ENCODE data around the gene CHRNA7. TPM values are rescaled to one million over a fixed set of nuclear protein-coding genes. Genes with fewer than 3 reads are reported as not detected.
"Not testable (repeated sequence)": the region's sequence is repeated elsewhere in the genome, so short reads cannot be mapped to it uniquely, and the experiment has no call there.

Gene CHRNA7
- total RNA-seq, 1 experiment from 2014 or later, result 2.0 TPM

GRCh38 chr15:32132859-32133258, 102.5 kb downstream of the CHRNA7 start:
- H3K4me3 Mint-ChIP-seq (ENCODE audit: low read depth, unreplicated experiment), result no peak overlapping the region
- no peaks in the 10 kb centered on the region for H3K4me1 Mint-ChIP-seq (ENCODE audit: low read depth, unreplicated experiment)
- no peak overlapping the region for H3K27ac Mint-ChIP-seq (ENCODE audit: unreplicated experiment)
- BruUV-seq (replicated peaks), result no TSS peak
- no peak for TF ChIP-seq CTCF (IDR thresholded peaks at IDR 0.05; ENCODE audit: unreplicated experiment)
- no peaks in the 10 kb centered on the region for H3K27me3 Mint-ChIP-seq (ENCODE audit: unreplicated experiment)
- H3K9me3 Mint-ChIP-seq (ENCODE audit: low read depth, unreplicated experiment), result no peaks in the 10 kb centered on the region
- no peaks in the 10 kb centered on the region for H3K36me3 Mint-ChIP-seq (ENCODE audit: insufficient read depth, unreplicated experiment)
- DNase-seq, result no peak
- intact Hi-C loops (cut with micrococcal nuclease; ENCODE audit: unreplicated experiment), result no loop called here
- CTCF ChIA-PET, result no interaction called here

GRCh38 chr15:32134842-32135241, 104.5 kb downstream of the CHRNA7 start:
- CTCF ChIA-PET, result no interaction called here
- intact Hi-C loops (cut with micrococcal nuclease; ENCODE audit: unreplicated experiment), result no loop called here
- no peaks in the 10 kb centered on the region for H3K27me3 Mint-ChIP-seq (ENCODE audit: unreplicated experiment)
- H3K4me3 Mint-ChIP-seq (ENCODE audit: low read depth, unreplicated experiment), result no peak overlapping the region
- DNase-seq, result no peak
- H3K27ac Mint-ChIP-seq (ENCODE audit: unreplicated experiment), result no peak overlapping the region
- no peaks in the 10 kb centered on the region for H3K36me3 Mint-ChIP-seq (ENCODE audit: insufficient read depth, unreplicated experiment)
- TF ChIP-seq CTCF (IDR thresholded peaks at IDR 0.05; ENCODE audit: unreplicated experiment), result no peak
- H3K9me3 Mint-ChIP-seq (ENCODE audit: low read depth, unreplicated experiment), result no peaks in the 10 kb centered on the region
- no TSS peak for BruUV-seq (replicated peaks)
- no peaks in the 10 kb centered on the region for H3K4me1 Mint-ChIP-seq (ENCODE audit: low read depth, unreplicated experiment)

- Mint-ChIP-seq H3K27ac (ENCODE audit: unreplicated experiment) (no peak overlapping the region), H3K4me3 (ENCODE audit: low read depth, unreplicated experiment) (no peak overlapping the region), H3K9me3 (ENCODE audit: low read depth, unreplicated experiment) (no peaks in the 10 kb centered on the region), H3K36me3 (ENCODE audit: insufficient read depth, unreplicated experiment) (no peaks in the 10 kb centered on the region), H3K4me1 (ENCODE audit: low read depth, unreplicated experiment) (no peaks in the 10 kb centered on the region), H3K27me3 (ENCODE audit: unreplicated experiment) (no peaks in the 10 kb centered on the region)
- no TSS peak for BruUV-seq (replicated peaks)
- DNase-seq, result no peak
- TF ChIP-seq CTCF (IDR thresholded peaks at IDR 0.05; ENCODE audit: unreplicated experiment), result no peak
- intact Hi-C loops (cut with micrococcal nuclease; ENCODE audit: unreplicated experiment), result no loop called here
- CTCF ChIA-PET, result no interaction called here
Observed at GRCh38 chr15:32135335-32135734, 105.0 kb downstream of the CHRNA7 start.

GRCh38 chr15:32145512-32145911, 115.2 kb downstream of the CHRNA7 start:
- H3K4me1 Mint-ChIP-seq (ENCODE audit: low read depth, unreplicated experiment); H3K27ac Mint-ChIP-seq (ENCODE audit: unreplicated experiment); DNase-seq; intact Hi-C loops (cut with micrococcal nuclease; ENCODE audit: unreplicated experiment); CTCF ChIA-PET; BruUV-seq (replicated peaks); H3K9me3 Mint-ChIP-seq (ENCODE audit: low read depth, unreplicated experiment); H3K4me3 Mint-ChIP-seq (ENCODE audit: low read depth, unreplicated experiment); H3K27me3 Mint-ChIP-seq (ENCODE audit: unreplicated experiment); H3K36me3 Mint-ChIP-seq (ENCODE audit: insufficient read depth, unreplicated experiment): not testable (repeated sequence)

GRCh38 chr15:32148833-32149555, 118.7 kb downstream of the CHRNA7 start:
- no peaks in the 10 kb centered on the region for H3K4me1 Mint-ChIP-seq (ENCODE audit: low read depth, unreplicated experiment)
- no TSS peak for BruUV-seq (replicated peaks)
- no peak overlapping the region for H3K27ac Mint-ChIP-seq (ENCODE audit: unreplicated experiment)
- CTCF ChIA-PET, result no interaction called here
- H3K27me3 Mint-ChIP-seq (ENCODE audit: unreplicated experiment), result no peaks in the 10 kb centered on the region
- peaks cover 2% of the 10 kb centered on the region for H3K9me3 Mint-ChIP-seq (ENCODE audit: low read depth, unreplicated experiment)
- no peaks in the 10 kb centered on the region for H3K36me3 Mint-ChIP-seq (ENCODE audit: insufficient read depth, unreplicated experiment)
- H3K4me3 Mint-ChIP-seq (ENCODE audit: low read depth, unreplicated experiment), result no peak overlapping the region
- DNase-seq, result no peak
- intact Hi-C loops (cut with micrococcal nuclease; ENCODE audit: unreplicated experiment), result no loop called here
- TF ChIP-seq CTCF (IDR thresholded peaks at IDR 0.05; ENCODE audit: unreplicated experiment), result no peak
